Measurements from ENCODE around the gene BBS7. TPM values are rescaled to one million over a fixed set of nuclear protein-coding genes. Genes with fewer than 3 reads are reported as not detected.

BBS7 gene
- total and polyA plus RNA-seq, 2 of the 13 experiments (the other 11 are each of a cell fraction or from before 2014, with no cell fraction given): 9.0 to 15.7 TPM

- no peak for ATAC-seq
These were observed 48.2 kb downstream of the BBS7 start for GRCh38 chr4:121822047-121822446.

DNA sequence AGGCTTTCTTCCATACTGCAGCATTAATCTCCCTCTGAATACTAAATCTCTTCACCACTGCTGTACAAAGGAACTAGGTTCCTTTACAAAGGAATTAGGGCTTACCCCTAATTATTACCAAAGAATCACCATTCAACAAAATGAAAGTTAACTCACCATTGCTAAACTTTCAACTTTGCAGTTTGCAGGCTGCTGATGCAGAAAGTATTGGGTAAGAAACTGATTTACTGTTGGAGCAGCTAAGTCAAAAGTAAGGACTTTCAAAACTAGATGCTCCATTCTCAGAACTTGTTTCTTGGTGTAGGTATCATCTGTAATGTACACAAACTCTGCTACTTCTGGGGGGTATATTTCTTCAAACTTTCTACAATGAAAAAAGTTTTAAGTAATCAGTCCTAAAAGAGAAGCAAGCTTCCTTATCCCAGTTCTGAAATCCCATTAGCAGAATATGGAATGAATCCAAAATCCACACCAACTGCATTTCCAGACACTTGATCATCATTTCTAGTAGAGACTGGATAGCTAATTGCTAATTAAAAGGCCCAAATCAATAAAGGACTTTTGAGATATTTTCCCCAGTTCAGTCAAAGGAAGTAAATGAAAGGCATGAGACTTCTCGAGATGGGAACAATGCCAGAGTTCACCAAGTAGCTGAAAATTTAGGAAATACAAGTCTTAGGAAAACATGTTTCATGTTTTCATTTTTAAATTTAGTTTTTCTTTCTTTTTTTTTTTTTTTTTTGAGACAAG lies 50.9 kb downstream of the BBS7 start:
- DNase-seq (ENCODE audit: low spot score) (no peak), ATAC-seq (no peak), FAIRE-seq (no peak)
- Histone ChIP-seq H3K9ac (ENCODE audit: insufficient read depth, low read depth, low read length) (no peak overlapping the region), H3K36me3 (replicated peaks in 1 of 2; ENCODE audit: control insufficient read depth in 1 of 2, insufficient read depth in 2 of 2, low read length in 2 of 2) (peaks cover 2 to 50% of the 10 kb centered on the region in 2 experiments; a peak in 4 of 5 replicates), H2AFZ (ENCODE audit: low read length) (no peak overlapping the region), H4K20me1 (ENCODE audit: insufficient read depth, low read length) (no peaks in the 10 kb centered on the region), H3K4me2 (ENCODE audit: low read depth, low read length) (no peak overlapping the region), H3K27ac (ENCODE audit: extremely low read length, insufficient read depth, low read length) (no peak overlapping the region), H3K9me3 (ENCODE audit: low read length) (no peaks in the 10 kb centered on the region), H3K79me2 (ENCODE audit: insufficient read depth, low read length) (peaks cover 31% of the 10 kb centered on the region), H3K4me3 (replicated peaks in 1 of 3; ENCODE audit: insufficient read depth in 1 of 3, low read depth in 2 of 3, low read length in 3 of 3) (no peak overlapping the region), H3K4me1 (ENCODE audit: insufficient read depth, low read length) (peaks cover 27% of the 10 kb centered on the region), H3K27me3 (ENCODE audit: control insufficient read depth in 1 of 2, insufficient read depth in 2 of 2, low read length in 2 of 2) (no peaks in the 10 kb centered on the region; a peak in 1 of 5 replicates)
- ChIA-PET CTCF (ENCODE audit: low intra/inter-chr PET ratio, low total read pairs) (no interaction called here), POLR2A (interaction anchor here (1.1 kb wide), 1 partner anchor 18 kb away, joined by 4 read pairs; the partner anchor contains the start of gene EXOSC9)
- BruUV-seq (replicated peaks): no TSS peak
- intact Hi-C loops (cut with micrococcal nuclease; ENCODE audit: unreplicated experiment): no loop called here
- 97% methylated on average over 1 of the region's 1 CpG for WGBS (ENCODE audit: low lambda C conversion rate)
- in situ Hi-C loops (cut with HindIII; ENCODE audit: extremely low pct_ligation_motif_present, low pct_unique_long_range_greater_than_20kb): no loop called here
- TF ChIP-seq KLF11 (CRISPR knock-in tag; IDR thresholded peaks at IDR 0.05): no peak
- TF ChIP-seq MAFK (conservative IDR thresholded peaks at IDR 0.05 in 1 of 2, IDR thresholded peaks at IDR 0.05 in 1 of 2; ENCODE audit: low read length in 2 of 2): no peak
- TF ChIP-seq KLF6 (CRISPR knock-in tag; IDR thresholded peaks at IDR 0.05): no peak
- no peak for TF ChIP-seq ZNF768 (CRISPR knock-in tag; IDR thresholded peaks at IDR 0.05)

More at GRCh38 chr4:121822047-121822446, 48.2 kb downstream of the BBS7 start:
- intact Hi-C loops (cut with micrococcal nuclease; ENCODE audit: unreplicated experiment): loop anchor here (5.0 kb wide), 3 partner anchors 330 to 1100 kb away; partner anchors contain the start of genes BLTP1 and NUDT6
- no TSS peak for BruUV-seq (replicated peaks)
- Histone ChIP-seq H3K27ac (ENCODE audit: extremely low read length, insufficient read depth, low read length) (peak overlapping the region; percentile 6), H3K27me3 (ENCODE audit: control insufficient read depth in 1 of 2, insufficient read depth in 2 of 2, low read length in 2 of 2) (no peaks in the 10 kb centered on the region; a peak in 1 of 5 replicates), H3K79me2 (ENCODE audit: insufficient read depth, low read length) (peaks cover 31% of the 10 kb centered on the region), H3K4me3 (replicated peaks in 1 of 3; ENCODE audit: insufficient read depth in 1 of 3, low read depth in 2 of 3, low read length in 3 of 3) (peak overlapping the region; percentile 79 to 99 (median 90)), H3K4me1 (ENCODE audit: insufficient read depth, low read length) (peaks cover 27% of the 10 kb centered on the region), H3K36me3 (replicated peaks in 1 of 2; ENCODE audit: control insufficient read depth in 1 of 2, insufficient read depth in 2 of 2, low read length in 2 of 2) (peaks cover 2 to 35% of the 10 kb centered on the region in 2 experiments; a peak in 4 of 5 replicates), H3K9me3 (ENCODE audit: low read length) (no peaks in the 10 kb centered on the region), H3K9ac (ENCODE audit: insufficient read depth, low read depth, low read length) (peak overlapping the region; percentile 80; the same call in 1 of the 2 replicates), H3K4me2 (ENCODE audit: low read depth, low read length) (peak overlapping the region; percentile 78), H2AFZ (ENCODE audit: low read length) (peak overlapping the region; percentile 45), H4K20me1 (ENCODE audit: insufficient read depth, low read length) (no peaks in the 10 kb centered on the region)
- DNase-seq (ENCODE audit: low spot score) (no peak), FAIRE-seq (no peak)
- 51% methylated on average over 1 of the region's 1 CpG for WGBS (ENCODE audit: low lambda C conversion rate)
- ChIA-PET CTCF (ENCODE audit: low intra/inter-chr PET ratio, low total read pairs) (no interaction called here), POLR2A (interaction anchor here (2.1 kb wide), 1 partner anchor 21 kb away, joined by 9 read pairs; the partner anchor contains the start of gene EXOSC9)
- TF ChIP-seq TERF1 (CRISPR knock-in tag; IDR thresholded peaks at IDR 0.05): no peak
- no peak for TF ChIP-seq PCBP2 (optimal IDR thresholded peaks at IDR 0.05; ENCODE audit: low read depth, low read length, poor library complexity, severe bottlenecking)
- no peak for TF ChIP-seq ZNF883 (CRISPR knock-in tag; IDR thresholded peaks at IDR 0.05; ENCODE audit: not compliant biosample characterization)
- TF ChIP-seq CHD2 (IDR thresholded peaks at IDR 0.05; ENCODE audit: low read depth, low read length): no peak
- no peak for TF ChIP-seq ZNF326 (CRISPR knock-in tag; IDR thresholded peaks at IDR 0.05; ENCODE audit: borderline replicate concordance)
- in situ Hi-C loops (cut with HindIII; ENCODE audit: extremely low pct_ligation_motif_present, low pct_unique_long_range_greater_than_20kb): no loop called here

All from HepG2 (cell line).